K562 (cell line): ENCODE data around the gene MYMK. TPM values are rescaled to one million over a fixed set of nuclear protein-coding genes. Genes with fewer than 3 reads are reported as not detected.

Experiments used
- ATAC-seq: fragments of 200-7000 bp; cut with Tn5 transposase; 3 replicates; pipeline ENCODE4 v1.9.1; 2020; ENCODE audit warnings: moderate library complexity
- BruUV-seq: library from RNA; stranded (reverse); fragments of 400-500 nt; replicated peaks from 2 replicates; lab custom pipeline; 2021; lab: Mats Ljungman, UMichigan
- CTCF ChIA-PET: fragments of 300-600 bp; formaldehyde crosslinking; extraction: SDS; loops from one replicate; lab custom pipeline; 2021; ENCODE audit warnings: low intra/inter-chr PET ratio; lab: Yijun Ruan, JAX
- POLR2A ChIA-PET: fragments of 300-600, 350-650 bp; sonication (Branson Sonifier 250); formaldehyde crosslinking; extraction: SDS; loops from one replicate; lab custom pipeline; 2021; ENCODE audit warnings: antibody characterized with exemption, inconsistent platforms; lab: Yijun Ruan, JAX
- DNase-seq, 4 experiments: peaks; one replicate each; pipeline versions ENCODE4 v3.0.0 to v3.0.0-alpha.2; 2011 to 2018; ENCODE audit warnings: low spot score in 3 of 4, mixed read lengths in 3 of 4; ENCODE audit errors: extremely low read depth in 1 of 4
- FAIRE-seq: peaks from 2 replicates; lab custom pipeline; 2011; peaks lifted over from hg19 to GRCh38; lab: Jason Lieb, UNC
- H2AFZ ChIP-seq: 2 replicates; pipeline ENCODE4 v1.6.0; 2011; ENCODE audit warnings: low read depth, low read length, control low read depth, inconsistent platforms
- H3K27ac ChIP-seq: fragments of 200-600 bp; 3 replicates; pipeline ENCODE4 v1.8.0; 2011; ENCODE audit warnings: low read depth, mild to moderate bottlenecking, control low read depth, inconsistent platforms, low read length, moderate library complexity, mixed read lengths; ENCODE audit errors: extremely low read depth
- H3K27me3 ChIP-seq, 2 experiments: fragments of 300-600 bp in 1 of 2; 2 replicates in 1 of 2; 3 replicates in 1 of 2; pipeline versions ENCODE4 v1.6.0 to v1.8.0; 2011; ENCODE audit warnings: inconsistent platforms in 2 of 2, low read length in 2 of 2, mild to moderate bottlenecking in 1 of 2, mixed read lengths in 1 of 2, moderate library complexity in 1 of 2; ENCODE audit not compliant: control insufficient read depth in 2 of 2, insufficient read depth in 2 of 2
- H3K36me3 ChIP-seq: fragments of 300-600 bp; 3 replicates; pipeline ENCODE4 v1.8.0; 2011; ENCODE audit warnings: mild to moderate bottlenecking, low read length, inconsistent platforms; ENCODE audit not compliant: control insufficient read depth, insufficient read depth
- H3K4me1 ChIP-seq, 2 experiments: fragments of 200-600 bp in 1 of 2; replicated peaks in 1 of 2; 2 replicates in 1 of 2; 3 replicates in 1 of 2; pipeline versions ENCODE4 v1.5.1 to v1.8.0; 2011; ENCODE audit warnings: inconsistent platforms in 2 of 2, low read length in 2 of 2, mild to moderate bottlenecking in 1 of 2, mixed read lengths in 1 of 2, moderate library complexity in 1 of 2; ENCODE audit not compliant: control insufficient read depth in 2 of 2, insufficient read depth in 2 of 2
- H3K4me2 ChIP-seq: 2 replicates; pipeline ENCODE4 v1.6.1; 2011; ENCODE audit warnings: low read length, control low read depth, inconsistent platforms, mixed read lengths; ENCODE audit not compliant: insufficient read depth
- H3K4me3 ChIP-seq: fragments of 200-600 bp; sonication (generic), shearing (Covaris generic); 2 replicates; pipeline ENCODE4 v1.5.1; 2016; ENCODE audit warnings: control low read depth, inconsistent platforms
- H3K79me2 ChIP-seq: fragments of 200-600 bp; 3 replicates; pipeline ENCODE4 v1.8.0; 2011; ENCODE audit warnings: low read length, inconsistent platforms; ENCODE audit not compliant: control insufficient read depth, insufficient read depth
- H3K9ac ChIP-seq, 2 experiments: 2 replicates each; pipeline versions ENCODE4 v1.6.0 to v1.6.1; 2011; ENCODE audit warnings: low read depth in 2 of 2, low read length in 2 of 2, control low read depth in 1 of 2, inconsistent platforms in 1 of 2, mild to moderate bottlenecking in 1 of 2, mixed read lengths in 1 of 2; ENCODE audit not compliant: insufficient read depth in 1 of 2
- H3K9me1 ChIP-seq: one replicate; pipeline ENCODE4 v1.6.0; 2011; ENCODE audit warnings: inconsistent platforms, mild to moderate bottlenecking, low read length, moderate library complexity; ENCODE audit not compliant: control insufficient read depth, insufficient read depth
- H3K9me3 ChIP-seq: replicated peaks from 2 replicates; pipeline ENCODE4 v1.5.1; 2011; ENCODE audit warnings: low read depth, low read length, inconsistent platforms; ENCODE audit not compliant: control insufficient read depth, insufficient read depth
- H4K20me1 ChIP-seq: replicated peaks from 2 replicates; pipeline ENCODE4 v1.6.1; 2011; ENCODE audit warnings: low read length, inconsistent platforms, mixed read lengths; ENCODE audit not compliant: control insufficient read depth, insufficient read depth
- CAMTA2 ChIP-seq: fragments of 250-450 bp; sonication (Bioruptor Pico); conservative IDR thresholded peaks from 2 replicates; pipeline ENCODE4 v1.5.1; 2022
- E2F8 ChIP-seq: fragments of 450-650 bp; IDR thresholded peaks from 2 replicates; pipeline ENCODE4 v1.7.1; 2018; ENCODE audit warnings: mild to moderate bottlenecking, low read depth; ENCODE audit not compliant: partially characterized antibody
- KDM5B ChIP-seq: fragments of 200-600 bp; sonication (generic); IDR thresholded peaks from 2 replicates; pipeline ENCODE4 v1.6.1; 2012; ENCODE audit warnings: low read depth, mild to moderate bottlenecking, moderate library complexity, low read length, control low read depth, inconsistent platforms; ENCODE audit not compliant: insufficient replicate concordance
- NFXL1 ChIP-seq: fragments of 450-650 bp; formaldehyde crosslinking; IDR thresholded peaks from 2 replicates; pipeline ENCODE4 v1.4.0; 2021; ENCODE audit warnings: mild to moderate bottlenecking
- RFX5 ChIP-seq: IDR thresholded peaks from 2 replicates; pipeline ENCODE4 v1.6.1; 2011; ENCODE audit warnings: low read depth, mild to moderate bottlenecking, improper control_type of control experiment, low read length
- SMARCE1 ChIP-seq: fragments of 450-650 bp; IDR thresholded peaks from 2 replicates; pipeline ENCODE4 v1.7.1; 2016; ENCODE audit warnings: mild to moderate bottlenecking
- TCF15 ChIP-seq: fragments of 250-450 bp; sonication (Bioruptor Pico); IDR thresholded peaks from 2 replicates; pipeline ENCODE4 v1.8.0; 2022; ENCODE audit warnings: moderate library complexity, mild to moderate bottlenecking, inconsistent platforms
- TRIM25 ChIP-seq: fragments of 450-650 bp; IDR thresholded peaks from 2 replicates; pipeline ENCODE4 v1.7.0; 2016; ENCODE audit warnings: borderline replicate concordance
- XRCC5 ChIP-seq: fragments of 200-400 bp; formaldehyde crosslinking; IDR thresholded peaks from 2 replicates; pipeline ENCODE4 v1.6.1; 2017; ENCODE audit warnings: low read depth, mild to moderate bottlenecking, low read length
- ZBTB11 ChIP-seq, 3 experiments: fragments of 200-800 bp in 1 of 3; fragments of 250-450 bp in 1 of 3; fragments of 450-650 bp in 1 of 3; sonication (Bioruptor Pico) in 1 of 3; sonication (Bioruptor generic) in 1 of 3; formaldehyde crosslinking in 1 of 3; IDR thresholded peaks; 2 replicates each; pipeline versions ENCODE4 v1.6.1 to v1.8.0; 2016 to 2022; ENCODE audit warnings: mild to moderate bottlenecking in 2 of 3, missing genetic modification characterization in 2 of 3, missing compliant biosample characterization in 1 of 3, moderate library complexity in 1 of 3
- ZC3H11A ChIP-seq: IDR thresholded peaks from 2 replicates; pipeline ENCODE4 v1.6.1; 2012; ENCODE audit warnings: low read depth, low read length, improper control_type of control experiment
- ZNF316 ChIP-seq: fragments of 450-650 bp; IDR thresholded peaks from 2 replicates; pipeline ENCODE4 v1.6.1; 2016
- ZNF764 ChIP-seq: fragments of 250-450 bp; sonication (Bioruptor Pico); IDR thresholded peaks from 2 replicates; pipeline ENCODE4 v1.4.0; 2020; ENCODE audit warnings: low read depth, mild to moderate bottlenecking, moderate library complexity
- ZNF785 ChIP-seq: fragments of 250-450 bp; sonication (Bioruptor Pico); IDR thresholded peaks from 2 replicates; pipeline ENCODE4 v1.4.0; 2020; ENCODE audit warnings: mild to moderate bottlenecking
- WGBS: fragments of 100-300 bp; shearing (Covaris generic); methylation state at CpG from one replicate; pipeline ENCODE4 v1.1.6; 2016; ENCODE audit warnings: low coverage, mixed read lengths; ENCODE audit not compliant: insufficient coverage; ENCODE audit errors: missing lambda C conversion rate; 5-methylcytosine and 5-hydroxymethylcytosine counted together
- in situ Hi-C: fragments of 300-500 bp; cut with MboI; formaldehyde crosslinking; loops from 4 replicates; pipeline ENCODE4 v1.15.0; 2018; ENCODE audit warnings: inconsistent platforms, mixed read lengths
- intact Hi-C: fragments of 100-400 bp; cut with micrococcal nuclease; formaldehyde crosslinking; loops from 2 replicates; pipeline ENCODE4 v1.14.2; 2022
- polyA plus RNA-seq, 8 experiments: library from polyadenylated mRNA; depleted of rRNA in 4 of 8; stranded (reverse) in 5 of 8; unstranded in 3 of 8; fragments of >200 nt; fragmentation: Nextera tagmentation in 2 of 8; fragmentation: Illumina TruSeq in 1 of 8; extraction: Ambion mirVana in 2 of 8; extraction: Trizol in 1 of 8; gene quantifications; 2 replicates each; pipeline versions ENCODE4 v1.2.1 to v1.2.3, GENCODE V29; 2011 to 2014; ENCODE audit warnings: inconsistent platforms in 1 of 8, missing spikeins in 1 of 8
- total RNA-seq, 7 experiments: library from RNA; depleted of rRNA in 6 of 7; stranded (reverse); fragments of >200 nt in 6 of 7; fragmentation: Illumina TruSeq in 2 of 7; extraction: Trizol in 2 of 7; gene quantifications; 2 replicates each; pipeline versions ENCODE4 v1.2.1 to v1.2.3, GENCODE V29; 2011 to 2021; ENCODE audit warnings: low replicate concordance in 1 of 7

The MYMK gene
- total and polyA plus RNA-seq, 9 of the 15 experiments (the other 6 are each of a cell fraction or from before 2014, with no cell fraction given) = not detected

GRCh38 chr9:133499892-133500270 lies 24.9 kb downstream of the MYMK start:
- POLR2A ChIA-PET = interaction anchor here (0.6 to 0.8 kb wide), 3 partner anchors 16 to 40 kb away, joined by 3 to 5 read pairs (median 4); partner anchors contain the start of gene CACFD1
- CTCF ChIA-PET = no interaction called here
- FAIRE-seq (no peak), ATAC-seq (no peak), DNase-seq (no peak)
- intact Hi-C loops (no loop called here), in situ Hi-C loops (no loop called here)
- WGBS = 8% methylated on average over 12 of the region's 12 CpGs
- H3K9ac ChIP-seq = no peak overlapping the region
- H3K9me3 ChIP-seq = no peaks in the 10 kb centered on the region; the same call in 1 of the 2 replicates
- peaks cover 6 to 51% of the 10 kb centered on the region in 2 experiments; a peak in 4 of 5 replicates for H3K27me3 ChIP-seq
- H3K9me1 ChIP-seq = no peaks in the 10 kb centered on the region
- no peaks in the 10 kb centered on the region for H3K79me2 ChIP-seq
- H3K4me1 ChIP-seq = peaks cover 0 to 8% of the 10 kb centered on the region in 2 experiments; a peak in 1 of 5 replicates
- BruUV-seq = no TSS peak
- H3K4me3 ChIP-seq = no peak overlapping the region
- no peak overlapping the region for H2AFZ ChIP-seq
- H3K27ac ChIP-seq = no peak overlapping the region
- no peaks in the 10 kb centered on the region for H4K20me1 ChIP-seq
- no peaks in the 10 kb centered on the region for H3K36me3 ChIP-seq
- H3K4me2 ChIP-seq = no peak overlapping the region
- TF ChIP-seq ZC3H11A (no peak), NFXL1 (CRISPR knock-in tag) (no peak), ZNF785 (CRISPR knock-in tag) (no peak), ZBTB11 (CRISPR knock-in tag; IDR thresholded peaks at IDR 0.05) (no peak), ZNF764 (no peak), ZNF316 (no peak), XRCC5 (no peak), TCF15 (no peak), SMARCE1 (no peak), TRIM25 (no peak), KDM5B (no peak), RFX5 (no peak), E2F8 (no peak), CAMTA2 (CRISPR knock-in tag) (no peak)
